Endothelial cell of umbilical vein (primary cell): ENCODE measurements around the gene NXPH4. TPM values are rescaled to one million over a fixed set of nuclear protein-coding genes. Genes with fewer than 3 reads are reported as not detected.

ENCODE experiments used
- BruUV-seq: library from RNA; stranded (reverse); fragments of 400-500 nt; replicated peaks from 2 replicates; lab custom pipeline; 2021; lab: Mats Ljungman, UMichigan
- CTCF ChIA-PET: fragments of 300-600, 350-600 bp; sonication (Branson Sonifier 250); formaldehyde crosslinking; loops from one replicate; lab custom pipeline; 2021; ENCODE audit warnings: antibody characterized with exemption, inconsistent platforms; lab: Charles Lee
- POLR2A ChIA-PET: fragments of 300-600, 350-600 bp; sonication (Branson Sonifier 250); formaldehyde crosslinking; loops from one replicate; lab custom pipeline; 2021; ENCODE audit warnings: antibody characterized with exemption, inconsistent platforms; lab: Charles Lee
- DNase-seq: peaks from one replicate; pipeline ENCODE4 v3.0.0-alpha.2; 2011; ENCODE audit warnings: low read depth, low spot score
- FAIRE-seq: peaks from 2 replicates; lab custom pipeline; 2011; peaks lifted over from hg19 to GRCh38; lab: Jason Lieb, UNC
- H2AFZ ChIP-seq: 2 replicates; pipeline ENCODE4 v1.6.0; 2012; ENCODE audit warnings: low read depth, low read length, control low read depth, inconsistent platforms
- H3K27ac ChIP-seq: 2 replicates; pipeline ENCODE4 v1.5.1; 2011; ENCODE audit warnings: low read depth, mild to moderate bottlenecking, control low read depth, low read length, moderate library complexity; ENCODE audit not compliant: insufficient read depth
- H3K27me3 ChIP-seq, 2 experiments: 2 replicates each; pipeline versions ENCODE4 v1.6.0 to v1.6.1; 2011; ENCODE audit warnings: low read length in 2 of 2, mixed read lengths in 1 of 2; ENCODE audit not compliant: control insufficient read depth in 2 of 2, insufficient read depth in 2 of 2
- H3K36me3 ChIP-seq, 2 experiments: 2 replicates in 1 of 2; 3 replicates in 1 of 2; pipeline ENCODE4 v1.5.1; 2011; ENCODE audit warnings: low read length in 2 of 2, mild to moderate bottlenecking in 1 of 2, moderate library complexity in 1 of 2; ENCODE audit not compliant: control insufficient read depth in 2 of 2, insufficient read depth in 2 of 2; ENCODE audit errors: extremely low read depth in 1 of 2
- H3K4me1 ChIP-seq: 3 replicates; pipeline ENCODE4 v1.5.1; 2011; ENCODE audit warnings: mild to moderate bottlenecking, low read length; ENCODE audit not compliant: control insufficient read depth, insufficient read depth; ENCODE audit errors: extremely low read depth
- H3K4me2 ChIP-seq: 2 replicates; pipeline ENCODE4 v1.6.1; 2011; ENCODE audit warnings: low read length, control low read depth, mixed read lengths; ENCODE audit not compliant: insufficient read depth
- H3K4me3 ChIP-seq, 3 experiments: fragments of 200-600 bp in 1 of 3; sonication (generic), shearing (Covaris generic) in 1 of 3; replicated peaks in 1 of 3; 2 replicates each; pipeline ENCODE4 v1.5.1; 2011 to 2016; ENCODE audit warnings: control low read depth in 3 of 3, low read length in 3 of 3, mild to moderate bottlenecking in 2 of 3, inconsistent platforms in 1 of 3, low read depth in 1 of 3, moderate library complexity in 1 of 3; ENCODE audit not compliant: insufficient read depth in 1 of 3
- H3K79me2 ChIP-seq: 2 replicates; pipeline ENCODE4 v1.6.0; 2012; ENCODE audit warnings: low read length, inconsistent platforms; ENCODE audit not compliant: control insufficient read depth, insufficient read depth
- H3K9ac ChIP-seq: replicated peaks from 2 replicates; pipeline ENCODE3; 2011; ENCODE audit warnings: low read length, control low read depth; ENCODE audit not compliant: insufficient read depth; ENCODE audit errors: extremely low read depth
- H3K9me1 ChIP-seq: replicated peaks from 3 replicates; pipeline ENCODE4 v1.6.0; 2011; ENCODE audit warnings: mild to moderate bottlenecking, low read length; ENCODE audit not compliant: control insufficient read depth, insufficient read depth; ENCODE audit errors: extremely low read depth
- H3K9me3 ChIP-seq: replicated peaks from 2 replicates; pipeline ENCODE4 v1.5.1; 2012; ENCODE audit warnings: low read length, inconsistent platforms; ENCODE audit not compliant: control insufficient read depth, insufficient read depth
- H4K20me1 ChIP-seq: replicated peaks from 2 replicates; pipeline ENCODE3; 2011; ENCODE audit warnings: mild to moderate bottlenecking, low read length; ENCODE audit not compliant: control insufficient read depth, insufficient read depth; ENCODE audit errors: extremely low read depth
- EZH2 ChIP-seq: IDR thresholded peaks from 2 replicates; pipeline ENCODE4 v1.6.1; 2012; ENCODE audit warnings: borderline replicate concordance, low read depth, mild to moderate bottlenecking, moderate library complexity, low read length, inconsistent platforms; ENCODE audit not compliant: severe bottlenecking
- FOS ChIP-seq: IDR thresholded peaks from 2 replicates; pipeline ENCODE4 v1.6.1; 2011; ENCODE audit warnings: mild to moderate bottlenecking, low read length, moderate library complexity, borderline replicate concordance; ENCODE audit not compliant: insufficient read depth
- GATA2 ChIP-seq: IDR thresholded peaks from 2 replicates; pipeline ENCODE4 v1.7.0; 2011; ENCODE audit warnings: low read depth, mild to moderate bottlenecking, moderate library complexity, mixed read lengths, low read length; ENCODE audit not compliant: insufficient read length, insufficient read depth
- JUN ChIP-seq: IDR thresholded peaks from 2 replicates; pipeline ENCODE4 v1.6.1; 2011; ENCODE audit warnings: borderline replicate concordance, low read depth; ENCODE audit not compliant: insufficient read length, insufficient read depth
- MYC ChIP-seq: IDR thresholded peaks from one replicate; pipeline ENCODE4 v1.6.1; 2011; ENCODE audit warnings: mild to moderate bottlenecking, low read depth, low read length
- POLR2A ChIP-seq: IDR thresholded peaks from 2 replicates; pipeline ENCODE4 v1.6.1; 2012; ENCODE audit warnings: low read depth, mild to moderate bottlenecking, control low read depth, low read length
- POLR2AphosphoS5 ChIP-seq: IDR thresholded peaks from 2 replicates; pipeline ENCODE4 v1.6.1; 2012; ENCODE audit warnings: low read depth, mild to moderate bottlenecking, control low read depth, low read length, moderate library complexity; ENCODE audit not compliant: insufficient read depth
- dilution Hi-C: fragments of 300-500 bp; cut with MboI; formaldehyde crosslinking; loops from one replicate; pipeline ENCODE4 v1.15.0; 2019; ENCODE audit warnings: low sequenced_read_pairs; ENCODE audit not compliant: extremely low pct_ligation_motif_present
- intact Hi-C: fragments of 100-400 bp; cut with micrococcal nuclease; formaldehyde crosslinking; loops from one replicate; pipeline ENCODE4 v1.10.0; 2022
- polyA plus RNA-seq, 4 experiments: library from polyadenylated mRNA; depleted of rRNA in 3 of 4; stranded (reverse) in 3 of 4; unstranded in 1 of 4; fragments of >200 nt; gene quantifications; 2 replicates each; pipeline versions ENCODE4 v1.2.1 to v1.2.3, GENCODE V29; 2011 to 2012; ENCODE audit warnings: missing spikeins in 1 of 4
- total RNA-seq: library from RNA; stranded (reverse); gene quantifications from 2 replicates; pipeline ENCODE4 v1.2.3, GENCODE V29; 2021
- TF ChIP-seq, protein P1 (sequence below), 2 donors: IDR thresholded peaks; 1 replicate in 1 of 2; 2 replicates in 1 of 2; pipeline ENCODE4 v1.5.1; 2011; ENCODE audit warnings: low read length in 2 of 2, mild to moderate bottlenecking in 2 of 2, moderate library complexity in 2 of 2, control low read depth in 1 of 2, inconsistent platforms in 1 of 2, low read depth in 1 of 2; ENCODE audit not compliant: insufficient read depth in 1 of 2; ENCODE audit errors: extremely low read depth in 1 of 2
- TF ChIP-seq, protein P2 (sequence below): IDR thresholded peaks from 2 replicates; pipeline ENCODE4 v1.6.1; 2011; ENCODE audit not compliant: insufficient read depth, insufficient read length

NXPH4 gene
- total and polyA plus RNA-seq, 2 donors (not counting 3 experiments of a cell fraction or from before 2014, with no cell fraction given) = 0.07 TPM; not detected in 1

DNA sequence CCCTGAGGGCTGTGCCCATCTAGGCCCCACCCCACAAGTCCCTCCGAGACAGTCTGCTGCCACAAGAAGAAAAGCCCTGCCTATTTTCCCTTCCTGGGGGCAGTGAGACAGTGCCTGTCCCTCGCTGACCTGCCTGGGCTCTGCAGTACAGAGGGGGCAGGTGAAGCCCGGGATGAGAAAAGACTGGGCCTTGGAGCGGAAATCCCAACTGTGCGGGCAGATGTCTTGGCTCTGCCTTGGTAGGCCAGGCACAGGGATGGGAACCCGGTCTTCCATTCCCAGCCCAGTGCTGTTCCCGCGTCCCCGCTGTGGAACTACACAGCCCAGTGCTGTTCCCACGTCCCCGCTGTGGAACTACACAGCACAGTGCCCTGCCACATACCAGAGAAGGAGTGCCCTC is 12.8 kb upstream of the NXPH4 start:
- Histone ChIP-seq H4K20me1 (no peaks in the 10 kb centered on the region), H3K4me3 (no peak overlapping the region), H3K4me1 (no peaks in the 10 kb centered on the region), H3K9ac (no peak overlapping the region), H3K36me3 (no peaks in the 10 kb centered on the region), H3K9me3 (no peaks in the 10 kb centered on the region), H3K27ac (no peak overlapping the region), H3K9me1 (no peaks in the 10 kb centered on the region), H3K4me2 (no peak overlapping the region), H3K79me2 (no peaks in the 10 kb centered on the region), H3K27me3 (no peaks in the 10 kb centered on the region), H2AFZ (no peak overlapping the region)
- intact Hi-C loops (no loop called here), dilution Hi-C loops (no loop called here)
- no peak for TF ChIP-seq GATA2
- no peak for TF ChIP-seq MYC
- TF ChIP-seq FOS = no peak
- TF ChIP-seq, protein P1, sequence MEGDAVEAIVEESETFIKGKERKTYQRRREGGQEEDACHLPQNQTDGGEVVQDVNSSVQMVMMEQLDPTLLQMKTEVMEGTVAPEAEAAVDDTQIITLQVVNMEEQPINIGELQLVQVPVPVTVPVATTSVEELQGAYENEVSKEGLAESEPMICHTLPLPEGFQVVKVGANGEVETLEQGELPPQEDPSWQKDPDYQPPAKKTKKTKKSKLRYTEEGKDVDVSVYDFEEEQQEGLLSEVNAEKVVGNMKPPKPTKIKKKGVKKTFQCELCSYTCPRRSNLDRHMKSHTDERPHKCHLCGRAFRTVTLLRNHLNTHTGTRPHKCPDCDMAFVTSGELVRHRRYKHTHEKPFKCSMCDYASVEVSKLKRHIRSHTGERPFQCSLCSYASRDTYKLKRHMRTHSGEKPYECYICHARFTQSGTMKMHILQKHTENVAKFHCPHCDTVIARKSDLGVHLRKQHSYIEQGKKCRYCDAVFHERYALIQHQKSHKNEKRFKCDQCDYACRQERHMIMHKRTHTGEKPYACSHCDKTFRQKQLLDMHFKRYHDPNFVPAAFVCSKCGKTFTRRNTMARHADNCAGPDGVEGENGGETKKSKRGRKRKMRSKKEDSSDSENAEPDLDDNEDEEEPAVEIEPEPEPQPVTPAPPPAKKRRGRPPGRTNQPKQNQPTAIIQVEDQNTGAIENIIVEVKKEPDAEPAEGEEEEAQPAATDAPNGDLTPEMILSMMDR (IDR thresholded peaks at IDR 0.05; ENCODE audit: extremely low read depth in 1 of 2, insufficient read depth in 1 of 2, low read depth in 1 of 2, low read length in 2 of 2) = no peak
- no peak for TF ChIP-seq EZH2
- TF ChIP-seq, protein P2, sequence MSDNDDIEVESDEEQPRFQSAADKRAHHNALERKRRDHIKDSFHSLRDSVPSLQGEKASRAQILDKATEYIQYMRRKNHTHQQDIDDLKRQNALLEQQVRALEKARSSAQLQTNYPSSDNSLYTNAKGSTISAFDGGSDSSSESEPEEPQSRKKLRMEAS = no peak
- TF ChIP-seq POLR2AphosphoS5 = no peak
- TF ChIP-seq POLR2A = no peak
- TF ChIP-seq JUN = no peak
- BruUV-seq = no TSS peak
- FAIRE-seq (no peak), DNase-seq (no peak)
- ChIA-PET CTCF (no interaction called here), POLR2A (no interaction called here)
